Measurements from ENCODE around the gene GALNT12. TPM values are rescaled to one million over a fixed set of nuclear protein-coding genes. Genes with fewer than 3 reads are reported as not detected.

The GALNT12 gene
- total RNA-seq, 1 donor from 2014 or later, result 1.7 TPM

- TF ChIP-seq CTCF (IDR thresholded peaks at IDR 0.05; ENCODE audit: insufficient read depth, low read depth, low read length), result no peak
- no peak for TF ChIP-seq EZH2 (IDR thresholded peaks at IDR 0.05; ENCODE audit: insufficient read depth, low read length)
- no peak for DNase-seq (ENCODE audit: low read depth)
- H3K9me3 Mint-ChIP-seq (ENCODE audit: unreplicated experiment), result peaks cover 15% of the 10 kb centered on the region
- Histone ChIP-seq H3K27ac (ENCODE audit: low read depth, low read length) (no peak overlapping the region), H3K4me1 (ENCODE audit: insufficient read depth, low read length) (peaks cover 8% of the 10 kb centered on the region), H3K79me2 (ENCODE audit: insufficient read depth, low read length) (no peaks in the 10 kb centered on the region), H3K4me2 (ENCODE audit: low read length) (no peak overlapping the region), H3K9me3 (ENCODE audit: insufficient read depth, low read depth, low read length) (no peaks in the 10 kb centered on the region), H3K27me3 (ENCODE audit: insufficient read depth, low read length) (peaks cover 3% of the 10 kb centered on the region), H3K4me3 (ENCODE audit: insufficient read depth, low read depth, low read length) (no peak overlapping the region), H3K36me3 (ENCODE audit: insufficient read depth, low read length) (no peaks in the 10 kb centered on the region), H2AFZ (ENCODE audit: low read depth, low read length) (no peak overlapping the region), H3K9ac (ENCODE audit: low read length) (no peak overlapping the region), H4K20me1 (ENCODE audit: insufficient read depth, low read length) (no peaks in the 10 kb centered on the region)
- peaks cover 16% of the 10 kb centered on the region for H3K4me1 Mint-ChIP-seq (ENCODE audit: low read depth, unreplicated experiment)
- no peak overlapping the region for H3K27ac Mint-ChIP-seq (ENCODE audit: unreplicated experiment)
- no peak overlapping the region for H3K4me3 Mint-ChIP-seq (ENCODE audit: unreplicated experiment)
- peaks cover 5% of the 10 kb centered on the region for H3K27me3 Mint-ChIP-seq (ENCODE audit: low read depth, unreplicated experiment)
- FAIRE-seq, result no peak
- H3K36me3 Mint-ChIP-seq (ENCODE audit: low read depth, unreplicated experiment), result no peaks in the 10 kb centered on the region
Measured at GRCh38 chr9:98897745-98898144, 90.3 kb downstream of the GALNT12 start.

GRCh38 chr9:98899408-98900056 lies 92.1 kb downstream of the GALNT12 start:
- no peak overlapping the region for H3K9ac ChIP-seq (ENCODE audit: low read length)
- DNase-seq (ENCODE audit: low read depth) (peak; percentile 72), FAIRE-seq (peak; percentile 94)
- no peak for TF ChIP-seq CTCF (IDR thresholded peaks at IDR 0.05; ENCODE audit: insufficient read depth, low read depth, low read length)
- no peak for TF ChIP-seq EZH2 (IDR thresholded peaks at IDR 0.05; ENCODE audit: insufficient read depth, low read length)
- H3K27me3 Mint-ChIP-seq (ENCODE audit: low read depth, unreplicated experiment), result peaks cover 11% of the 10 kb centered on the region
- no peaks in the 10 kb centered on the region for H3K36me3 Mint-ChIP-seq (ENCODE audit: low read depth, unreplicated experiment)
- H3K4me3 Mint-ChIP-seq (ENCODE audit: unreplicated experiment), result no peak overlapping the region
- no peak overlapping the region for H3K27ac ChIP-seq (ENCODE audit: low read depth, low read length)
- H4K20me1 ChIP-seq (ENCODE audit: insufficient read depth, low read length), result no peaks in the 10 kb centered on the region
- H3K9me3 ChIP-seq (ENCODE audit: insufficient read depth, low read depth, low read length), result no peaks in the 10 kb centered on the region
- H3K36me3 ChIP-seq (ENCODE audit: insufficient read depth, low read length), result no peaks in the 10 kb centered on the region
- no peak overlapping the region for H3K4me3 ChIP-seq (ENCODE audit: insufficient read depth, low read depth, low read length)
- peaks cover 15% of the 10 kb centered on the region for H3K9me3 Mint-ChIP-seq (ENCODE audit: unreplicated experiment)
- H3K4me1 Mint-ChIP-seq (ENCODE audit: low read depth, unreplicated experiment), result peaks cover 11% of the 10 kb centered on the region
- H3K27me3 ChIP-seq (ENCODE audit: insufficient read depth, low read length), result no peaks in the 10 kb centered on the region
- H3K27ac Mint-ChIP-seq (ENCODE audit: unreplicated experiment), result peak overlapping the region; percentile 20
- H2AFZ ChIP-seq (ENCODE audit: low read depth, low read length), result no peak overlapping the region
- H3K4me2 ChIP-seq (ENCODE audit: low read length), result peak overlapping the region; percentile 51
- H3K4me1 ChIP-seq (ENCODE audit: insufficient read depth, low read length), result peaks cover 8% of the 10 kb centered on the region
- H3K79me2 ChIP-seq (ENCODE audit: insufficient read depth, low read length), result no peaks in the 10 kb centered on the region

Other genes starting within 250 kb of the GALNT12 start
- 2.0 and 2.2 TPM in 2 replicates for gene GABBR2, start 98.7 kb upstream of the GALNT12 start, total RNA-seq
- gene ANKS6, start 11.1 kb upstream of the GALNT12 start, total RNA-seq, result 15.6 and 16.7 TPM in 2 replicates
- gene COL15A1, start 136.2 kb downstream of the GALNT12 start, total RNA-seq, result 5.6 and 11.7 TPM in 2 replicates